SW480 (cell line): ENCODE results near the gene OGA.
"Not testable (repeated sequence)": the region's sequence is repeated elsewhere in the genome, so short reads cannot be mapped to it uniquely, and the experiment has no call there.

Experiments used
- DNase-seq: peaks from one replicate; pipeline ENCODE4 v3.0.0-alpha.2; 2016; ENCODE audit warnings: low spot score

Gene OGA

DNA sequence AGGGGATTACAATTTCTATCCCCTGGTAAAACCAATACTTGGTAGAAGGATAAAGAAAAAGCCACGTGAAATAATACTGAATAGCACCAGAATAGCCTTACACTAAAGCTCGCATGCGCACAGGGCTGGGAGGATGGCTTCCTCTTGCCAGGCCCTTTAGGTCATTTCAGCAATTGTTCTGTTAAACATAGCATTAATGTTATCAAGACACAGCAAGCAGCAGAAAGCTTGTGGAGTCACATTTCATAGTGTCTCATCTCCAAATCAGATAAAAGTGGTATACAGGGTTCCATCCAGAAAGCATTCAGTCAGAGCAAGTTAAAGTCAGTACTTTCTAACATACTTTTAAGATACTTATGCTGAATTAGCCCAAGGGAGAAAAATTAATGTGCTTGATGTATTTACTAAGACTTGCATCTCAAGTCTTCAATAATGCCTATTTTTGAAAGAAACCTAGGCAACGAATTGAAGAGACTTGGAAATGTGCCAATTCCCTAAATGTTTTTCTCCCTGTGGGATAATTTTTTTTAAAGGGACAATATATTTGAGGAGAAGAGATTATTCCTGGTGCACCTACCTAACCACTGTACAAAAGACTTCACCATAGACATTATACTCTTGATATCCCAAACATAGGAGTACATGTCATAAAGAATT is 20.7 kb downstream of the OGA start:
- no peak for DNase-seq

DNA sequence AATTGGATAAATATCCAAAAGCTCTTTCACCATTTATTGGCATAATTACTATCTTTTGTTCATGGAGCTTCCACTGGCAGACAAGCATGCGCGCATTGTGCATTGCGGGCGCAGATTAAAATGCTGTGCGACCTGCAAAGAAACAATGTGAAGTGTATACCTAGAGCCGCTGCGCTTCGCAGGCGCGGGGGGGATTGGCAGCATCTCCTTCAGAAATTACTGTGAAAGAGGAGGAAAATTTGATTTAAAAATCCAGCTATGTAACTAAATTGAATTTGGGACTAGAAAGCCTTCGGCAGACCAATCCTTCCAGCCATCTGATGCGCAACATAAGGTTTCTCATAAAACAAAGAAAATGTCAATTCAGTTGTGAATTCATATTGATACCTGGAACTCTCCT is 24.7 kb downstream of the OGA start:
- no peak for DNase-seq

DNA sequence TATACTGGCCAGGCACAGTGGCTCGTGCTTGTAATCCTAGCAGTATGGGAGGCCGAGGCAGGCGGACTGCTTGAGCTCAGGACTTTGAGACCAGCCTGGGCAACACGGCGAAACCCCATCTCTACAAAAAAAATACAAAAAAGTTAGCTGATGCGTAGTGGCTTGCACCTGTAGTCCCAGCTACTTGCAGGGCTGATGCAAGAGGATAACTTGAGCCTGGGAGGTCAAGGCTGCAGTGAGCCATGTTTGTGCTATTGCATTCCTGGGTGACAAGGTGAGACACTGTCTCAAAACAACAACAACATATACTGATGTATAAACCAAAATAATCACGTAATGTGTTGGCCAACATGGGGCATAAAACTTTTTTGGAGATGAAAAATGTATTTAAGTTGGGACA is 28.6 kb downstream of the OGA start:
- no peak for DNase-seq

DNA sequence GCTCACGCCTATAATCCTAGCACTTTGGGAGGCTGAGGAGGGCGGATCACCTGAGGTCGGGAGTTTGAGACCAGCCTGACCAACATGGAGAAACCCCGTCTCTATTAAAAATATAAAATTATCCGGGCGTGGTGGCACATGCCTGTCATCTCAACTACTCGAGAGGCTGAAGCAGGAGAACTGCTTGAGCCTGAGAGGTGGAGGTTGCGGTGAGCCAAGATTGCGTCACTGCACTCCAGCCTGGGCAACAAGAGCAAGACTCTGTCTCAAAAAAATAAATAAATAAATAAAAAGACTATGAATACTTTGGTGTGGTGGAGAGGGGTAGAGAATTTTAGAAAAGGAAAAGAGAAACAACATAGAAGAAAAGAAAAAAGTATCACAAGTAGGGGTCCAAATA is 29.0 kb downstream of the OGA start:
- not testable (repeated sequence) for DNase-seq

DNA sequence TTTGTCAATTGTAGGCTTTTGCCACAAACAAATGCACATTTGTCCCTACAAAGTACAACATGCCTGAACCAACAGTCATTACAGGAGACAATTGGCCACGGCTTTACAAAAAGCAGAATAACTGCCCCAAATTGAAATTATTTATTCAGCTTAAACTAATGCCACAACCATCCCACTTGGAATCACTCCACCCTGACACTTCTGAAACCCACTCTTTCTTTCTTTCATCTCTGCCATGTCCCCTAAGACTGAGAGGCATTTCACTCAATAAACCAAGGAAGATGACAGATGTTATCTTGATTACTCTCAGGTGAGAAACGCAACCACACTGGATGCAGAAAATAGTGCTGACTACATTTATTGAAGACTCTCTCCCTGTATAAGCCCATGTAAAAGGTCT is 32.4 kb downstream of the OGA start:
- DNase-seq: no peak

DNA sequence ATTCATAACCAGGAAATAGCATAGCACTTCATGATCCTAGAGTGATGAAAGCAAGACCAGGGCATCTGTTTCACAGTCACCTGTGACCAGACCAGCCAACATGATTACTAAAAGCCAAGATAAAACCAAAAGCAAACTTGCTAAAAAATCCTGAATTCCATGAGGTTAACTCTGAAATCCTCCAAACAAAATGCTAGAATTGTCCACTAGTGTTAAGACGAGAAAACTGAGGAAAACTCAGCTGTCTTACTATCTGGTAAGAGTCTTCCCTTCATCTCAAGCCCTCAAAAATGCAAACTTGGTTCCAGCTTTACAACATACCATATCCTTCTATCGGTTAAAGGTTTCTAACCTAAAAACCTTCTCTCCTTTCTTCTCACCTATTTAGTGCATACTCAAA is 33.7 kb downstream of the OGA start:
- DNase-seq: no peak

DNA sequence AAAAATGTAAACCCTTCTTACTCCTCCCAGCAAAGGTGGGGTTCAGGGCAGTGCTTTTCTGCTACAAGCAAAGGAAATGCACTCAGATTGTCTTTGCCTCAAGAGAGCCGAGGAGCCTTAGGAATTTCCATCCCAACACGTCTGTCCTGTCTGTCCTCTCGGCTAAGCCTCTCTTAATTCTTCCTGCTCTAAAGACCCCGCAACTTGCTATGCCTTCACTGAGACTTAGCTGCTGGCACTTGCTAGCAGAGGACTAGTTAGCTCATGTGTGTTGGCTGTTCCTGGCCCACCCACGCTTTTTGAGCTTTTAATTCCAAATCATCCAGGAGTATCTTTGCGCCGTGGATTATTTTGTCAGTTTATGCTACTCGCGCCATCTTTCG is 34.5 kb downstream of the OGA start:
- DNase-seq: no peak

DNA sequence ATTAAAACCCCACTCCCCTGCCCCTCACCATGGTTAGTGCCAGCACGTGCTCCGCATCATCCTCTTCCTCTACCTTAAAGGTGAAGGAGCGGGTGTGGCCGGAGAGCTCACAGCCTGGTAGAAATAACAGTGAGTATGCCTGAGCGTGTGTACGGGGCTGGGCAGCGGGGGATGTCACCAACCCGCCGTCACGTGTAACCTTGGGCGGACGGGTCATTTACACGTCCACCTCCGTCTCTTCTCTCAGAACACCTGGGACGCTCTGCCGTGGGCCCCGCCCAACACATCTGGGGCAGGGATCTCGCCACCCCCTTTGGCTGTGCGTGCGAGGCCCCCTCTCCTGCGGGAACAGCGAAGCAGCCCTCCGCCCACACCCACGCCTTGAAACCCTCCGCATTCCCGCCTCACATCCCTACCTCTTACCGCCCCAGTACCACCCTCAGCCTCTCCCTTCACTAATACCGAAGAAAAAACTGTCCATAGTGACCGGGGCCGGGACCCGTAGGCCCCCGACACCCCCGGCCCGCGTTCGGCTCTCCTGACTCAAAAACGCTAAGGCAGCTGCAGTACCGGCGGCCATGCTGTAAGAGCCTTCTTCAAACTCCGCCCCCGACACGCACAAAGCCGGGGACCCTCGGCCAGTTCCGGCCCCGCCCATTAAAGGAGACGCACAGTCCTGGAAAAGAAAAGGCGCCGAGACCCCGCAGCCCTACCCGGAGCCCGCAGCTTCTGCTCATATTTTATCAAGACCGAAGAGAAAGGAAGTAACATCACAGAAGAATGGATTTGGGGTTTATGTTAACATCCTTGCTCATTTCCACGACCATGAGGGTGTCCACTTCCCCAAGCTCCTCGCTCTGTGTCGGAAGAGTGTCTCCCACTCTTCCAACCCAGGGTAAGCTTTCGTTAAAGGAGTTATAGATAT is 35.2 kb downstream of the OGA start, which contains the start of gene NPM3:
Gene NPM3 (minus strand): TSS at position 636 of the 925 bp plus-strand sequence. CDS start 56 bp downstream, at position 580.
- peak; percentile 75 for DNase-seq

DNA sequence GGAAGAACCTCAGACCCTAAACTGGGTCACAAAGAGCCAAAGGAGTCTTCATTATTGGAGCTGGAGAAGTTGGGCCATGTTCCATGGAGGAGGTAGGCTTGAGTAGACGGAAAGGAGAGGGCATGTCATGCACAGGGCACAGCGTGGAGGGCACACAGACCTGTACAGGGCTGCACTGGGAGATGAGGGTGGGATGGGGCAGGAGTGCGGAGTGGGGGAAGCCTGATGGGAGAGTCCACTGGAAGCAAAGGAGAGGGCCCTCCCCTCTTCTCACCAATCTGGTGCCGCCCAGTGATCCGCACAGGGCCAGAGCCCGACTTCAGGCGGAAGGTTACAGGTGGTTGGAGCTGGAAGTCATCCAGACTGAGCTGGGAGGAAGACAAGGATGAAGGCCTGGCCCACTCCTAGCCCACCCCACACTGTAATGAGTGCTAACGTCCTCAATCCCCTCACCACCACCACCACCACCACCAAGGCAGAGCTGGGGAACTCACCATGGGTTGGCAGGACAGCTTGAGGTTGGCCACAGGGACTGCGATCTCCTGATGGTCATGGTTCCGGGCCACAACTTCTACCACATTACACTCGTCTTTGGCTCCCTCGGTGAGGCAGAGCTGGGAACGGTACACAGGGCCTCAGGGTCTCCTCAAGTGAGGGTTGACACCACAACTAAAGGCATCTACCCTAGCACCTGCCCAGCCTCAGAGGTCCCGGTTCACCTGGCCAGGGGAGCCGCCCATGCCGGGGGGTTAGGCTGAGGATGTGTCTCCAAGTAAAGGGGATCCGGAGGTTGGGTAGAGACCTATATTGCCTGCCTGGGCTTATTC is 36.0 kb downstream of the OGA start:
- DNase-seq: no peak

DNA sequence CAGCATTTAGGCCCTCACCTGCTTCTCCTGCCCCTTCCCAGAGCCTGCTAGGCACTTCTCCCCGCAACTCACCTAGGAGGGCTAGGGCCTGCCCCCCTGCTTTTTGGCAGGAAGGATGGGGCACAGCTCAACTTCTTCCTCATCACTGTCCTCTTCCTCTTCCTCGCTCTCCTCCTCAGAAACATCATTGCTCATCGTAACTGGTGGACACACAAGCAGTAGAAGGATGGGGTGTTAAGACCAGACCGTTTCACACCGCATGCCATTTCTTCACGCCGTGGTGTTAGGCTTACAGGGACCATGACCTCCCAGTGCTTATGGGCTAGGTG is 36.6 kb downstream of the OGA start:
- no peak for DNase-seq

DNA sequence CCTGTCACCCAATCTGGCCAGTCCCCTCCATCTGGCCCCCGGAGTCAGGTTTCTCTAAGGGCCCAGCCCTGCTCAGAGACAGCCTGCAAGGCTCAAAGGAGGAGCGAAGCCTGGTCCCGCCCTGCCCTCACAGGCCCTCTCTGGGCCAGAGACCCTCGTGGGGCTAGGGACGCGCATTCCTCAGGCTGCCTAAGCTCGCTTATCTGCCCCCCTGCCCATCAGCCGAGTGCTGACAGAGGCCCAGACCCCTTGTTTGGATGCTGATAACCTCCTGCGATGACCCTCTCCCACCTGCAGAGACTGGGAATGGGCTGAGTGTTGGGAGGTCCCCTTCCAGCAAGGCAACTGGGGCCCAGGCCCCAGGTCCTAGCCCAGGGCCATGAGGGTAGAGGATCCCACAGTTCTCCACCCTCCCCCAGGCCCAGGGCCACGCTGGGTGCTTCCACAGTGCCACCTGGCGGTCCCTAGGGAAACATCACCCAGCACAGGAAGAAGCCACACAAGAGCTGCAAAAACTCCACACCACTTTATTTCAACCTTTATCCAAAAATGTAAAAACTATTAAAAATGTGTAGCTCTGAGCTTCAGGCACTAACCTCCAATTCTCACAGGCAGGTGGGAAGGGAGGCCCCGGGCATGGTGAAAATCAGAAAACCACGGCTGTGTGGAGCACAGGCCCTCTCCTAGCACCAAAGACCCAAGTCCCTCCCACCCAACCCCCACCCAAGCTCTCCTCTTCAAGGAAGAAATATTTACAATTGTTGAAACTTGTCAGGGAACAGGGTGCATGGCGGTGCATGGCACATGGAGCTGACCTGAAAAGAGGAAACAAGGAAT is 37.2 kb downstream of the OGA start:
- DNase-seq: peak; percentile 52

DNA sequence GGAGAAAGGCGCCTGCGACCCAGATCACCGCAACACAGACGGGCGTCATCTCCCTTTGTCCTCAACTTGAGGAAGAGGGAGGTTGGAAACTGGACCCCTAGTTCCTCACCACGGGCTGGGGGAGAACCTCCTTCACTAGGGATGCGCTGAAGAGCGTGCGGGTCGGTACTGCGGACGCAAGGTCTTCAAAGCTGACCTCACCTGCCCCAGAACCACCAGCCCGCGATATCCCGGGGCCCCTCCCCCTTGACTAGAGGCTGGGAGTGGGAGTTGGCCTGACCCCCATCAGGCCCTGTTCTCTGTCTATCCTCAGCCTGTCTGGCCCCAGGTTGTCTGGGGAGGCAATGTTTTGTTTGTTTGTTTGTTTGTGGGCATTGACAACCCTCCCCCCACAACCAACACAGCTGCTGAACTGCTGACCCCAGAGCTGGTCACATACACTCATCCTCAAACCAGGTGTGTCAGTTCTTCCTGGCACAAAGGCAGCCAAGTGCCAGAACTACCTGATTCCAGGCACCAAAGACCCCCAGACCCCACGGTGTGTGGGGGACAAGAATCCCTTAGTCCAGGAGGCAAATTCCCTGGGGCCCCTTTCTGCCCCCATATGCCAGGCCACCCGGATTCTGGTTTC is 37.9 kb downstream of the OGA start:
- no peak for DNase-seq

DNA sequence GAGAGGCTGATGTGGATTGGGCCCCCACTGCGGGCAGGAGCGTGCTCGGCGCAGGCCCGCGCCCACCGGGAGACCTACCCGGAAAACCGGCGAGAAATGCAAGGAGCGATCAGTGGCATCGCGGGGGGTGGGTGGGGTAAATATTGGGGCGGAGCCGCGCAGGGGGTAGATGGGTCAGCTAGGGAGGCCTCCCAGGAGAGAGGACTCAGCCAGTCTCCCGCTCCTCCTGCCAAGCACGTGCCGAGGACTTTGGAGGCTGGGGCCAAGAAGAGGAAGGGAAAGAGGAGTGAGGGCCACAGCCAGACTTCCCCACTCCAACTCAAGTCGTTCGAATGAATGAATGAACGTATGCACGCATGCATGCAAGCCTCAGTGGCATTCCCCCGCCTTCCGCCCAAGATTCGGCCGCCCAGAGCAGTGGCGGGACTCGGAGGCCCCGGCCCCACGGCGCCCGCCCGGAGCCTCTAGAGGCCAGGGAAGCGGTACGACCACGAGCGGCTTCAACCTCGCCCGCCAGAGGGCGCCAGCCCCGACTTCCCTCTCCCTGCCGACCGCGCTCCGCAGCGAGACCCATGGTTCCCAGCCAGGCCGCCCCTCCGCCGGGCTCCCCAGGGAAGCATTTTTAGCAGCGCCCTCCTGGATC is 38.6 kb downstream of the OGA start:
- DNase-seq: peak; percentile 23

DNA sequence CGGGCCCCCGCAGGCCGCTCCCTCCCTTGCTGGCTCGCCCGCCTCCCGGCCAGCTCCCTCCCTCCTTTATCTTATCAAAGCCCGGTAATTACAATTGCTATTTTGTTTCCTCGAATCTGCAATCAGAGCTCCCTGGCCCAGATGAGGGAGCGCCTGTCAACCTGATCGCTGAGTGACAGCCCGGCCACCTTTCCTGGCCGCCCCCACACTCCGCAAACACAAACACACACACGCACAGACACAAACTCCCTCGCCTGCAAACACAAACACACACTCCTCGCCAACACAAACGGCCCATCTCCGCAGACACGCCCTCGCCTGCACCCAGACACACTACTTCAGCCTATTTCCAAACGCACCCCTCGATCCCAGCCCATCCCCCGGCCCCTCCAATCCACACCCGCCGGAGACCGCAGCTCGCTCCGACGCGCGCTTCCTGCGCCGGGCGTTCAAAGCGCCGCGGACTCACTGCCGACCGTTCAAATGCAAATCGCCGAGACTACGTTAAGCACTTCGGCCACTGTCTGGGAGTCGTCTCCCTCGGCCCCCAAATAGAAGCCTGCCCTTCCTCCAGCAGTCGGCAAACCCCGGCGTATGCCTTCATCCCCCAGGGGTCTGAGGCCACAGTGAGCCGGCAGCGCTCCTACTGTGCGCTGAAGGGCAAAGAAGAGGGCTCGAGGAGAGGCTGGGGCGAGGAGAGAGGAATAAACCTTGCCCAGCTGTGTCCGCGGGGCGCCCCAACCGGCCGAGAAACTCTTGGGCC is 39.3 kb downstream of the OGA start:
- DNase-seq: peak; percentile 82

DNA sequence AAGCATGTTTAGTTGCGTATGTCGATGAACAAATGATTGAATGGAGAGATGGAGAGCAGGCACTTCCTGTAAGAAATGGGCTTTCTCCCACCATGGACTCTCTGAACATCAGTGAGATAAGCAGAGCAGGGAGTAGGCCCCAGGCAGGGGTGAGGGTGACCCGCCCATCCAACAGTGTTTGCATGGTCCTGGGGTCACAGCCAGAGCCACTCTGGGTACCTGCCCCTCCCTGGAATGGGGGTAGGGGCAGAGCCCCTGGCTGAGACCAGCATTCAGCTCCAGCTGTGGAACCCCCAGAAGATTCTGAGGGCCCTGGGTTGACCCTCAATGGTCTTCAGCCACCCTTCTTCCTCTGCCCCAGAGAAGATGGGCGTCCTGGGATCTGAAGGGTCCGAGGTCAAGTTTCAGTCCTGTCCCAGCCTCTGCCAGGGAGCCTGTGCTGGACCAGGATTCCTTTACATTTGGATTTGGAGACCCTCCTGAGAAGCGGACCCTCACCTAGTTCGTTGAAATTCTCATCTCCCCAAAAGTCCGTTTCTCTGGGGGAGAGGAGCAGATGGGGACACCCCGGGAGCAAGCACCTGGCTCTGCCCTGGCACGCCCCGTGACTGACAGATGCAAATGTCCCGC is 40.0 kb downstream of the OGA start:
- no peak for DNase-seq

DNA sequence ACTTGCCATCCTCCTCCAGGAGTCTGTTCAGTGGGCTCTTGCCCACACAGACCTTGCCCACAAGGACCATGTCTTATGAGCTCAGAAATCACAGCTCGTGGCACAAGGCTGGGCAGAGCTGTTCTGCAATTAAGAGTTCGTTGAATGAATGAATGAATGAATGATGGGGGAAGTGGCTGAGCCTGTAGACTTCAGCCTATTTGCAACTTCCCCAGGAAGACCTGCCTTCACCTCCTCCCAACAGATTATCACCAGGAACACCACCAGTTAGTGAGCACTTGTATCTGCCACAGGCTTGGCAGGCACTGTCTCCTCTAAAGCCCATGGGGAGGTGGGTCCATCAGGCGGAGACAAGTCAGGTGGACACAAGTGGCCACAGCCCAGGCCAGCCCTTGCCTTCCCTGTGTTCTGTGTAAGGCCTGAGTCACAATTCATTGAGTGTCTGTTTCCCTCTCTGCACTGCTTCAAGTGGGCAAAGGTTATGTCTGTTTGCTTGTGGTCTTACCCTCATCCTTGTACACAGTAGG is 40.6 kb downstream of the OGA start:
- no peak for DNase-seq

DNA sequence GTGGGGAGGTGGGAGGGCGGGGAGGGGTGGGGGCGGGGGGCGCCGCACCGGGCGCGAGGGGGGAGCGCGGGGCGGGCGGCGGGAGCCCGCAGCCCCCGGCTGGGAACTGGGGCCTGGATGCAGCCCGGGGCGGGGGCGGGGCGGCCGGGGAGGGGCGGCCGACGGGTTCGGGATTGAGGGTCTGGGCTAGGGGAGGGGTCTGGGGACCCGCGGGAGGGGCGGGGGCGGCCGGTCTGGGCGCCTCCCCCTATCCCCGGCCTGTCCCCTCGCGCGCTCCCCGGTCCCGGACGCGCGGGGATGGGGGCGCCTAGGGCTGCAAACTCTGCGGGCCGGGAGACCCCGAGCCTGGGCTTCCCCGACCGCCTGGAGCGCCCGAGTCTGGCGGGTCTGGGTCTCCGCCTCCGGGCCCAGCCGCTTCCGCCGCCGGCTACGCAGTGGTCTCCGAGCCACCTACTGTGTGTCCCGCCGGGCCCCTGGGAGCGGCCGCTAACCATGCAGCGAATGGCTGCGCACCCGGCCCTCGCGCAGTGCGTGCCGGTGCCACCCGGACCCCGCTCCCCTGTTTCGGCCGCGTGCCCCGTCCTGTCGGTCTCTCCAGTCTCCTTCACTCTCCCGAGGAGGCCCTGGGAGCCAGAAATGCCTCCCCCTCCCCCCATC is 42.0 kb downstream of the OGA start:
- no peak for DNase-seq

DNA sequence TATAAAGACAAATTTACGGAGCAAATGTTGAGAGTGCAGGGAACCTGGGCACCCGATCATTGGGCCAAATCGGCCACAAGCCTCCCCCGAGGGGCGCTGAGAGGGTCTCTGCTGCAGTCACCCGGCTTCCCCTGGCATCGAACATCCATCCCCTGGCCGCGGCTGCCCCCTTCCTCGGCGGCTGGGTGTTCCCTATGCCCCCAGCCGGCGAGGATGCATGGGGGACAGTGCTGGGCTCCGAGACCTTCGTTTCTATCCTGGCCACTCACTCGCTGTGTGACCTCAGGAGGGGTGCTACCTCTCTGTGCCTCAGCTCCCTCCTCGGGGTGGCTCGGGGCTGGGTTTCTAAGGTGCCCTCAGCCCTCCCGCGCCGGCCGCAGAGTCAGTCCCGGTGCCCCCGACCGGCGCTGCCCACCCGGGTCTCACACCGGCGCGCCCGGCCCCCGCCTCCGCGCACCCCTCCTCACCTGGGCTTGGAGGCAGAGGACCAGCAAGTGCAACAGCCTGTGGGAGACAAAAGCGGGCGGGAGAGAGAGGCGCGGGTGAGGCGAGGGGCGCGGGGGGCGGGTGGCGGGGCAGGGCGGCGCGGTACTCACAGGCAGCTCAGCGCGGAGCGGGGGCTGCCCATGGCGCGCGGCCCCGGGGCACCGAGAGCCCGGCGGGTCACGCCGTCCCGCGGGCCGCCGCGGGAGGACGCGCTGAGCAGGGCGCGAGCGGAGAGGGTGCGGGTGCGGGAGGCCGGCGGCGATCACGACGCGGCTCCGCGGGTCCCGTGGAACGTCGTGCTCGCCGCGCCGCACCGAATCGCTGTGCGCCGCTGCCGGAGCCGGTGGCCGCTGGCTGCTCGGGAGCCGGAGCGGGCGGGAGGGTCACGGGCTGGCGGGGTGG is 42.7 kb downstream of the OGA start, which contains the start of gene FGF8:
Gene FGF8 (minus strand): TSS at position 842 of the 888 bp plus-strand sequence. CDS start 214 bp downstream, at position 628.
- DNase-seq: no peak
